GM18519 (cell line): ENCODE results near the gene PSG1.
"Not testable (repeated sequence)": the region's sequence is repeated elsewhere in the genome, so short reads cannot be mapped to it uniquely, and the experiment has no call there.

ENCODE experiments used
- ATAC-seq: cut with Tn5 transposase; IDR thresholded peaks from one replicate; pipeline ENCODE4 v1.9.1; 2021; ENCODE audit warnings: mild to moderate bottlenecking, moderate library complexity; ENCODE audit not compliant: unreplicated experiment, low FRiP score

The PSG1 gene

GRCh38 chr19:42882730-42883129, 3.2 kb upstream of the PSG1 start:
- not testable (repeated sequence) for ATAC-seq

DNA sequence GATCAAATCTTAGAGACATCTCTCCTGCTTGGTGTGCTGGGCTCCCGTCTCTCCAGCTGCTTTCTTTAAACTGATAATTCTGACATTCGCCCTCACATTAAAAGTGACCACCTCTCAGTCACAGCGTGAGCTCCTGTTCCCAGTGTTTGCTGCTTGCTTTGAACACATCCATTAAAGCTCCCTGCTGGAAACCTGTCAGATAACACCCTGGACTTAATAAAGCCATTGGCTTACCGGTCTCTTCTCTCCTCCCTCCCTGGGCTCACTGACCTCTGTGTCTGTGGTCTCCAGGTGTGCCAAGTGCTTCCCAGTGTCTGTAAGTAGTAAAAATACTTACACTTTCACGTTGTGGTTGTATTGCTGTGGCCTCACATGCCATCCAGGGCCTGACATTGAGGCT, 2.5 kb upstream of the PSG1 start:
- ATAC-seq = not testable (repeated sequence)

DNA sequence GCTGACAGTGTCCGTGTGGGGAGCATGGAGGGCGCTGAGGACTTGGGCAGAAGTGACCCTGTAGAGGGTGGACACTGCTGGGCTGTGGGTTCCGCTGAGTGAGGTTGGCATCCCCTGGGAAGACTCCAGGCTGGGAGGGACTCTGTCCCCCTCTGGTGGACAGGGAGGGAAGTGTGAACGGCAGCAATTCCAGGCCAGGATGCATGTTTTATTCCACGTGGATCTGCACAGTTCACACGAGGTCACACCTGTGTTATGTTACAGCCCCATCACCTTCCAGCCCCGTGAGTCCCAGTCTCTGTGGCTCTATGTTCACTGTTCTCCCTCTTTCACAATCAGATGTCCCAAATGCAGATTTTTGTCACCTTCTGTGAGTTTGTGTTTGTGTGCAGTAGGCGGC, 1.8 kb upstream of the PSG1 start:
- ATAC-seq = not testable (repeated sequence)

DNA sequence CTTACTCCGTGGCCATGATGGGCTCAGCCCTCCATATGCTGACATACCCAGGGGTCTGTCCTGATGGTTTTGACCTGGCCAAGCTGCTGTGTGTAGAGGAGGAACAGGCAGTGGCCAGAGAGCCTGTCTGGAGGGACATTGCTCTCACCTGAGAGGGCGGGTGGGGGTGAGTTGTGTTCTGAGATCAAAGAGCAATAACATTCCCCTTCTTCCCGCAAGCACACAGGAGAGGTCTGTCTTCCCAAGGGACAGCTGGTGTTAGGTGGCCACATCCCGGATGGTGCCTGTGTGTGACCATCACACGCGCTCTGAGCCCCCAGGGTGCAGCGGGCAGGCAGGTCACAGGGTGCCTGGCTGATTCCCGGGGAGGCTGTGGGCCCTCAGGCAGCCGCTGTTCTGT, 1.1 kb upstream of the PSG1 start:
- not testable (repeated sequence) for ATAC-seq

DNA sequence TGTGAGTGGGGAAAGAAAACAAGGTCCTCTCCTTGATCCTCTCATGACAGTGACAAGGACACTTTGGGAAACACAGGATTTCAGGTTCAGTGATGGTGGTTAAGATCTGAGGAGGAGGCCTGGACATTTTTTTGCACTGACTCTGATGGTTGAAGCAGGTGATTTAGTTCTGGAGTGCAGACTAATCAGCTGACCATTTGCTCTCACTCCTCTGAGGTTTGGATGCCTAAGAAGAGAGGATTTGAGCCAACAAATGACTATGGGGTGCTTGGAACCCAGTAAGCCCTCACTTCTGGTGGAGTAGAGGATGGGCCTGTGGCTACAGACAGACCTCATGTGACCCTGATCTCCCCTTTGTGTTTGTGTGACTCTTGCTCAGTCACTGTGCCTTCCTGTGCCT, 2.9 kb downstream of the PSG1 start:
- not testable (repeated sequence) for ATAC-seq

DNA sequence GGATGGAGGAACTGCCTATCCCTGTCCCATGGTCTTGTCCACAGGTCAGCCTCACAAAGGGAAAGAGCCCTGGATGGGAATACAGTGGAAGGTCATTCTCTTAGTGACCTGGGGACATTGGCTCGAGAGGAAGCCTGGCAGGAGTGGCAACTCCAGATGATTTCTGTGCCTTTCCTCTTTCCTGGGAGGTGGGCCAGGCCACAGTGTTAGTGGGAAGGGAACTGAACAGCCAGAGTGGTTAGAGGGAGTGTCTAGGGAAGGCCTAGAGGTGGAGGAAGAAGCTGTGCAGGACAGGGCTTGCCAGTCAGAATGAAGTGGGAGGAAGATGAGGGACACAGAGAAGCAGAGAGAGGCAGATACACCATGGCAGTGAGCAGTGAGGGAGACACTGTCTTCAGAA, 3.6 kb downstream of the PSG1 start:
- not testable (repeated sequence) for ATAC-seq

DNA sequence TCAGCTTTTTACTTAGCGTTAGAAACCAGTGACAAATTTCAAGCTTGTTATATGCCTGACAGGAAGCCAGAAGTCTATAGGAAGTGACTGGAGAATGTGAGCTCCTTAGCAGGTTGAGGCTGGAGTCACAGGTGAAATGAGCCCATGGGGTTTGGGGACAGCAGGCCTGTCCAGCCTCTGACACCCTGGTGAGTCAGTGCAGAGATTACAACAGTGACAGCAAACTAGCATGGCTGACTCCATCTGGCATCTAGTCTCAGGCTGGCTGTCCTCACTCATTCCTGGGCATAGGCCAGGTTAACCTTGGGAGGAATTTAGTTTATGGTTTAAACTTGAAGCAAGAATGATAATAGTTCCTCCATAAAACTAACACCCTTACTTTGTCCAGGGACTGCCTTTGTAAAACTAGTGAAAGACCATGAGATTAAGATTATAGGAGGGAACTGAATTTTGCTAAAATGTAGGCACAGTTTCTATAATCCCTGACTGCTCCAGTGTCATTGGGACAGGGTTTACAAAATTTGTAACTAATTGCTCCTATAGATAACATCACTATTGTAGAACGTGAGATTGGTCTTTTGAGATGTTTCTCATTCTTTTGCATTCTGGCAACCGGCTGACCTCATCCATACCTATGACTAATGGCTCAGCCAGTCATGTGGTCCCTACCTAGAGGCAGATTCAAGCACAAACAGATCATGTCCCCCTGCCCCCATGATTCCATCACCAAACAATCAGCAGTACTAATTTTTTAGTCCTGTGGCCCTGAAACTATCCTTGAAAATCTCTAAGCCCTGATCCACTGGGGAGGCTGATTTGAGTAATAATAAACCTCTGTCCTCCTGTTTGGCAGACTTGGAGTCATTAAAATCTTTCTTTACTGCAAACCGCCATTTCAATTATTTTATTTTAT, 4.4 kb downstream of the PSG1 start:
- not testable (repeated sequence) for ATAC-seq

DNA sequence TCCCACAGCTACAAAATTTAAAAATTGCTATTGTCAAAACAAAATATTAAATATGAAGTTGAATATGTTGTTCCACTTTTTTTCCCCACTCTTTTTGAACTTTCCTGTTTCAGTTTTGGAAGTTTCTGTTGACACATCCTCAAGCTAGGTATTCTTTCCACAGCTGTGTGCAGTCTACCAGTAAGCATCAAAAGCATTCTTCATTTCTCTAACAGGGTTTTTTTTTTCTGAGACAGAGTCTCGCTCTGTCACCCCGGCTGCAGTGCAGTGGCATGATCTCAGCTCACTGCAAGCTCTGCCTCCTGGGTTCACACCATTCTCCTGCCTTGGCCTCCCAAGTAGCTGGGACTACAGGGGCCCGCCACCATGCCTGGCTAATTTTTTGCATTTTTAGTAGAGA, 5.4 kb downstream of the PSG1 start:
- ATAC-seq = not testable (repeated sequence)

DNA sequence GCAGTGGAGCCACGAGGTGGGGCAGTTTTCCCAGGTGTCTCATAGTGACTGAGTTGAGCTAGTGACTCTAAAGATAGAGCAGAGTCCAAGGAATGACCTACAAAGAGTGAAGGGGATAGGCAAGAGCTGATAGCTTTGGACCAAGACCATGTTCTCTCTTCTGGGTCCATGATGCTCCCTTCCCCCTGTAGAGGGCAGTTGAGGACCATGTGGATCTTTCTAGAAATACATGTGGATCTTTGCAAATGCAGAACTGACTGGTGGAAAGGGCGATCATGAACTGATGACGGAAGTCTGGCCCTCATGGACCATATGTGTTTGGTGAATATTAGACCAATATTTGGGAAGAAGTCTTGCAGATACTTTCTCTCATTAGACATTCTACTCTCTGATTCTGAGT, 6.9 kb downstream of the PSG1 start:
- no peak for ATAC-seq

GRCh38 chr19:42857544-42857867, 22.0 kb downstream of the PSG1 start:
- ATAC-seq = no peak

DNA sequence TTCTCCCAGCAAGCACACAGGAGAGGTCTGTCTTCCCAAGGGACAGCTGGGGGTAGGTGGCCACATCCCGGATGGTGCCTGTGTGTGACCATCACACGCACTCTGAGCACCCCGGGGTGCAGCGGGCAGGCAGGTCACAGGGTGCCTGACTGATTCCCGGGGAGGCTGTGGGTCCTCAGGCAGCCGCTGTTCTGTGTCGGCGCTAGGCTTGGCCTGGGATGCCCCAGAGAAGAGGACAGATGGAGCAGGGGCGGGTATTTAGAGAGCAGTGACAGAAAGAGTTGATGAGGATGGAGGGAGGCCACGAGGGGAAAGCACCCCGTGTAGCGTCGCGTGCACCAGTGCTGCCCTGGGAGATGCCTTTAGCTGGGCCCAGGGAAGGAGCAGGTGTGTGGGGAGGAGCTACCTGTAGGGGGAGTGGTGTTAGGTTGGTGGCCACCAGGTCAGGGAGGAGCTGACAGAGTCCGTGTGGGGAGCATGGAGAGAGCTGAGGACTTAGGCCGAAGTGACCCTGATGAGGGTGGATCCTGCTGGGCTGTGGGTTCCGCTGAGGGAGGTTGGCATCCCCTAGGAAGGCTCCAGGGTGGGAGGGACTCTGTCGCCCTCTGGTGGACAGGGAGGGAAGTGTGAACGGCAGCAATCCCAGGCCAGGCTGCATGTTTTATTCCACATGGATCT, 22.5 kb downstream of the PSG1 start:
- not testable (repeated sequence) for ATAC-seq

DNA sequence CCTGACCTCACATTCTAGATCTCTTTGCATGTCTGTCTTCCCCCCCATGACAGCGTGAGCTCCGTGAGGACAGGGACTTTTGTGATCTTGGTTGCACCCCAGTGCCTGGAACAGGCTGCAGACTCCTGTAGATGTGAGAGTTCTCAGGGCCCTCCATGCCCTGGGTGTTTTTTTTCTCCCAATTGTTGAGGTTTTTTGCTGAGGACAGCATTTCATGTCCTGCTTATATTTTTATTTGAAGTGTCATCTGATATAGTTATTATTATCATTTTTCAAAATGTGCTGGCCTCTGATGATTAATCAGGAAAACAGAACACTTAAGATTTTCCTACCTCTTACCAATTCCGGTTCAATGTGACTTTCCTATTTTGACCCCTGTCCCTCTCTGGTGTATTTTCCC, 24.8 kb downstream of the PSG1 start:
- ATAC-seq = not testable (repeated sequence)

DNA sequence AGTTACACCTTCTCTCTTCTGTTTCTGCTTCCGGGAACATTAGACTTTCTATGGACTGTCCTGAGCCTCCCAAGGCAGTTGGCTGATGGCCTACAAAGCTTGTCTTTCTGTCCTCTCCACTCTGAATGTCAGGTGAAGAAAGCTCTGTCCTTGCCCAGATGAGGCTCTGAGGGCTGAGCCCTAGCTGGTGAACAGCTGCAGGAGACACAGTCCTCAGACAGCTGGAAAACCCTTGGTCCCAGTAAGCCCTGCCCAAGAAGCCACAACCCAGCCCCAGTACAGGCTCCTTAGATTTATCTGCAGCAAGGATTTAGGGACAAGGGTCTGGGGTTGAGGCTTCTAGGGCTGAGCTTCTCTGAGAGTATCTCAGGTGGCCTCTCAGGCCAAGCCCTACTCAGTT, 26.3 kb downstream of the PSG1 start:
- ATAC-seq = not testable (repeated sequence)

DNA sequence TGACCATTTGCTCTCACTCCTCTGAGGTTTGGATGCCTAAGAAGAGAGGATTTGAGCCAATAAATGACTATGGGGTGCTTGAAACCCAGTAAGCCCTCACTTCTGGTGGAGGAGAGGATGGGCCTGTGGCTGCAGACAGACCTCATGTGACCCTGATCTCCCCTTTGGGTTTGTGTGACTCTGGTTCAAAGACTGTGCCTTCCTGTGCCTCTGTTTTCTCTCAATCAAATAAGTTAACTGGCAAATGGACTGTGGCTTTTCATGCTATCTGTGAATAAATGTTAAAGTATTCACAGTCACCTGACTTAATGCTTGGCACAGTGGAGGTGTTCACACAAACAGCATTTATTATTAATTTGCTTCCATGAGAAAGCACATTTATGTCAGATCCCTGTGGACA, 26.7 kb downstream of the PSG1 start:
- ATAC-seq = not testable (repeated sequence)

- not testable (repeated sequence) for ATAC-seq
Measured at GRCh38 chr19:42851718-42852280, 27.7 kb downstream of the PSG1 start.

DNA sequence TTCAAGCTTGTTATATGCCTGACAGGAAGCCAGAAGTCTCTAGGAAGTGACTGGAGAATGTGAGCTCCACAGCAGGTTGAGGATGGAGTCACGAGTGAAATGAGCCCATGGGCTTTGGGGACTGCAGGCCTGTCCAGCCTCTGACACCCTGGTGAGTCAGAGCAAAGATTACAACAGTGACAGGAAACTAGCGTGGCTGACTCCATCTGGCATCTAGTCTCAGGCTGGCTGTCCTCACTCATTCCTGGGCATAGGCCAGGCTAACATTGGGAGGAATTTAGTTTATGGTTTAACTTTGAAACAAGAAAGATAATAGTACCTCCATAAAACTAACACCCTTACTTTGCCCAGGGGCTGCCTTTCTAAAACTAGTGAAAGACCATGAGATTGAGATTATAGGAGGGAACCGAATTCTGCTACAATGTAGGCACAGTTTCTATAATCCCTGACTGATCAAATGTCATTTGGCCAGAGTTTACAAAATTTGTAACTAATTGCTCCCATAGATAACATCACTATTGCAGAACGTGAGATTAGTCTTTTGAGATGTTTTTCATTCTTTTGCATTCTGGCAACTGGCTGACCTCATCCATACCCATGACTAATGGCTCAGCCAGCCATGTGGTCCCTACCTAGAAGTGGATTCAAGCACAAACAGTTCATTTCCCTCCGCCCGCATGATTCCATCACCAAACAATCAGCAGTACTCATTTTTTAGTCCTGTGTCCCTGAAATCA, 28.4 kb downstream of the PSG1 start:
- no peak for ATAC-seq

- no peak for ATAC-seq
Measured at GRCh38 chr19:42846597-42846996, 32.9 kb downstream of the PSG1 start.

GRCh38 chr19:42843631-42844030, 35.9 kb downstream of the PSG1 start:
- not testable (repeated sequence) for ATAC-seq

- ATAC-seq = not testable (repeated sequence)
Measured at GRCh38 chr19:42832746-42833442, 46.6 kb downstream of the PSG1 start.

GRCh38 chr19:42832023-42832680, 47.4 kb downstream of the PSG1 start:
- not testable (repeated sequence) for ATAC-seq
